ENCODE data around the gene COPG1.

Gene COPG1

DNA sequence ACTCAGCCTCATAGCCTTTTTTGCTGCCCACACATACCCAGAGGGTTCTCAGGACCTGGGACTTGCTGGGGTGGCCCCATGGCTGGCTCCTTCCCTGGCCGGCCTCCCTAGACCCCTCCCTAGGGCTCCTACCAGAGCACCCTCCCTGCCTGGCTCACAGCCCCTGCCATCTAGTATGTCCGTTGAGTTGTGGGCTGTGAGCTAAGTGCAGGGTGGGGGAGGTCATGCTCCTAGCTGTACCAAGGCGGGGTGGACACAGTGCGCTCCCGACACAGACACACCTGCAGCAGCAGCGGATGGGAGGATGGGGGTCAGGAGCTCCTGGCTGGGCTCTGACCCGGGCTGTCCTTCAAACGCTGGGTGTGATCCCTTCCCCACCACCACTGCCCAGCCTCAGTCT is 70.9 kb downstream of the COPG1 start:
- TF ChIP-seq MYC (IDR thresholded peaks at IDR 0.05; ENCODE audit: low read depth, low read length) (no peak), MAX (IDR thresholded peaks at IDR 0.05; ENCODE audit: low read depth, low read length) (no peak), POLR2A (IDR thresholded peaks at IDR 0.05; ENCODE audit: extremely low read depth, insufficient read length) (no peak)
- TF ChIP-seq, protein P1, sequence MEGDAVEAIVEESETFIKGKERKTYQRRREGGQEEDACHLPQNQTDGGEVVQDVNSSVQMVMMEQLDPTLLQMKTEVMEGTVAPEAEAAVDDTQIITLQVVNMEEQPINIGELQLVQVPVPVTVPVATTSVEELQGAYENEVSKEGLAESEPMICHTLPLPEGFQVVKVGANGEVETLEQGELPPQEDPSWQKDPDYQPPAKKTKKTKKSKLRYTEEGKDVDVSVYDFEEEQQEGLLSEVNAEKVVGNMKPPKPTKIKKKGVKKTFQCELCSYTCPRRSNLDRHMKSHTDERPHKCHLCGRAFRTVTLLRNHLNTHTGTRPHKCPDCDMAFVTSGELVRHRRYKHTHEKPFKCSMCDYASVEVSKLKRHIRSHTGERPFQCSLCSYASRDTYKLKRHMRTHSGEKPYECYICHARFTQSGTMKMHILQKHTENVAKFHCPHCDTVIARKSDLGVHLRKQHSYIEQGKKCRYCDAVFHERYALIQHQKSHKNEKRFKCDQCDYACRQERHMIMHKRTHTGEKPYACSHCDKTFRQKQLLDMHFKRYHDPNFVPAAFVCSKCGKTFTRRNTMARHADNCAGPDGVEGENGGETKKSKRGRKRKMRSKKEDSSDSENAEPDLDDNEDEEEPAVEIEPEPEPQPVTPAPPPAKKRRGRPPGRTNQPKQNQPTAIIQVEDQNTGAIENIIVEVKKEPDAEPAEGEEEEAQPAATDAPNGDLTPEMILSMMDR (IDR thresholded peaks at IDR 0.05; ENCODE audit: low read depth, low read length), result no peak
- no peak overlapping the region for H3K4me3 ChIP-seq (ENCODE audit: low read depth, low read length)
- DNase-seq (ENCODE audit: low read depth), result no peak

DNA sequence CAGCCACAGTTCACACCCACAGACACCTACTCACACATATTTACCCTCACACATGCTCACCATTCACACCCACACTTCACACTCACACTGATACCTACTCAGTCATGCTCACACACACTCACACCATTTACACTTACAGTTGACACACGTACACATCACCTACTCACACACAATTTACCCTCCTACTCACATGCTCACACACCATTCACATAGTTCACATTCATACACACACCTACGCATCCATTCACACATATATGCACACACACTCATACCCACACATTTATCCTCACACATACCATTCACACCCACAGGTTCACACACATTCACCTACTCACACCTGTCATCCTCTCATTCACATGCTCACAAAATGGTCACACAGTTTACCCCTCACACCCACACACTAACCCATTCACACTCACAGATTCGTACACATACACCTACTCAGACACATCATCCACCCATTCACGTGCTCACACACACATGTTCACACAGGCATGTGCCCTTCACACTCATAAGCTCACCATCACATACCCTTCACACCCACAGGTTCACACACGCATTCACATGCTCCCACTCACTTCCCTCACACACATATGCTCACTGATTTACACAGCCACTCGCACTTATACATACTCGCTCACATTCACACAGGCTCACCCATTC is 71.5 kb downstream of the COPG1 start:
- no peak overlapping the region for H3K4me3 ChIP-seq (ENCODE audit: low read depth, low read length)
- no peak for TF ChIP-seq MYC (IDR thresholded peaks at IDR 0.05; ENCODE audit: low read depth, low read length)
- TF ChIP-seq POLR2A (IDR thresholded peaks at IDR 0.05; ENCODE audit: extremely low read depth, insufficient read length), result no peak
- TF ChIP-seq, protein P1 (IDR thresholded peaks at IDR 0.05; ENCODE audit: low read depth, low read length), result no peak
- no peak for TF ChIP-seq MAX (IDR thresholded peaks at IDR 0.05; ENCODE audit: low read depth, low read length)
- DNase-seq (ENCODE audit: low read depth), result no peak

- DNase-seq (ENCODE audit: low read depth), result no peak
- TF ChIP-seq MAX (IDR thresholded peaks at IDR 0.05; ENCODE audit: low read depth, low read length) (no peak), POLR2A (IDR thresholded peaks at IDR 0.05; ENCODE audit: extremely low read depth, insufficient read length) (no peak), MYC (IDR thresholded peaks at IDR 0.05; ENCODE audit: low read depth, low read length) (no peak)
- TF ChIP-seq, protein P1 (IDR thresholded peaks at IDR 0.05; ENCODE audit: low read depth, low read length), result no peak
- H3K4me3 ChIP-seq (ENCODE audit: low read depth, low read length), result no peak overlapping the region
Observed at GRCh38 chr3:129321887-129322286, 72.5 kb downstream of the COPG1 start.

DNA sequence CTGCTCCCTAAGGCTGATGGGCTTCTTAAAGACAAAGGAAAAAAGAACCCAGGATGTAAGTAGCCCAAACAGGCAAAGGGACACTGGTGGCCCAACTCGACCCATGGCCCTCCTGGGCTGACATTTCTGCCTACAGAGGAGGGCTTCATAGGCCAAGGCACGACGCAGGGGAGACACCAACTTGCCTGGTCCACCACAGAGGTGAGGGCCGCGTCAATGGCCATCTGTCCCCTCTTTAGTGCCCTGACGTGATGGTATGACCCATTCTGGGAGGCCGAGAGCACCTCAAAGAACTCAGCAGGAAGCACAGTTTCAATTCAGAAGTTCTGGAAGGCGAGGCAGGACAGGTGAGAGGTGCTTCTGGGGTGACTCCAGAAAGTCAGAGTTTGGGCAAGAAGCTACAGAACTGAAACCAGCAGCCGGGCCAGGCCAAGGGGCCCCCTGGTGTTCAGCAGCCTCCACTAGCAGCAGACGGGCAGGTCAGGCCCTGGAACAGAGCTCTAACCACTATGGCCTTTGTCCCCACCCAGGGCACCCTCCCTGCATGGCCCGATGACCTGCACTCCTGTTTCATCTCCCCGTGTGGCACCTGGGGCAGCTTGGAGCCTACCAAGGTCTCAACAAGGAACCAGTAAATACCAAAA is 74.4 kb downstream of the COPG1 start:
- no peak overlapping the region for H3K4me3 ChIP-seq (ENCODE audit: low read depth, low read length)
- no peak for DNase-seq (ENCODE audit: low read depth)
- no peak for TF ChIP-seq MAX (IDR thresholded peaks at IDR 0.05; ENCODE audit: low read depth, low read length)
- TF ChIP-seq, protein P1 (IDR thresholded peaks at IDR 0.05; ENCODE audit: low read depth, low read length), result peak; percentile 11
- TF ChIP-seq MYC (IDR thresholded peaks at IDR 0.05; ENCODE audit: low read depth, low read length), result no peak
- TF ChIP-seq POLR2A (IDR thresholded peaks at IDR 0.05; ENCODE audit: extremely low read depth, insufficient read length), result no peak

GRCh38 chr3:129324855-129325254 is 75.4 kb downstream of the COPG1 start:
- TF ChIP-seq, protein P1 (IDR thresholded peaks at IDR 0.05; ENCODE audit: low read depth, low read length), result no peak
- TF ChIP-seq MAX (IDR thresholded peaks at IDR 0.05; ENCODE audit: low read depth, low read length), result no peak
- no peak for TF ChIP-seq MYC (IDR thresholded peaks at IDR 0.05; ENCODE audit: low read depth, low read length)
- TF ChIP-seq POLR2A (IDR thresholded peaks at IDR 0.05; ENCODE audit: extremely low read depth, insufficient read length), result no peak
- H3K4me3 ChIP-seq (ENCODE audit: low read depth, low read length), result no peak overlapping the region
- DNase-seq (ENCODE audit: low read depth), result no peak

Data from NB4 (cell line).